Limb (tissue), 2 donors: Measurements from ENCODE around the gene NHSL2.
"Not testable (repeated sequence)": the region's sequence is repeated elsewhere in the genome, so short reads cannot be mapped to it uniquely, and the experiment has no call there.

Experiments used
- DNase-seq, 2 donors: peaks; one replicate each; pipeline ENCODE4 v3.0.0-alpha.2; 2016; ENCODE audit errors: extremely low spot score in 2 of 2

NHSL2 gene

DNA sequence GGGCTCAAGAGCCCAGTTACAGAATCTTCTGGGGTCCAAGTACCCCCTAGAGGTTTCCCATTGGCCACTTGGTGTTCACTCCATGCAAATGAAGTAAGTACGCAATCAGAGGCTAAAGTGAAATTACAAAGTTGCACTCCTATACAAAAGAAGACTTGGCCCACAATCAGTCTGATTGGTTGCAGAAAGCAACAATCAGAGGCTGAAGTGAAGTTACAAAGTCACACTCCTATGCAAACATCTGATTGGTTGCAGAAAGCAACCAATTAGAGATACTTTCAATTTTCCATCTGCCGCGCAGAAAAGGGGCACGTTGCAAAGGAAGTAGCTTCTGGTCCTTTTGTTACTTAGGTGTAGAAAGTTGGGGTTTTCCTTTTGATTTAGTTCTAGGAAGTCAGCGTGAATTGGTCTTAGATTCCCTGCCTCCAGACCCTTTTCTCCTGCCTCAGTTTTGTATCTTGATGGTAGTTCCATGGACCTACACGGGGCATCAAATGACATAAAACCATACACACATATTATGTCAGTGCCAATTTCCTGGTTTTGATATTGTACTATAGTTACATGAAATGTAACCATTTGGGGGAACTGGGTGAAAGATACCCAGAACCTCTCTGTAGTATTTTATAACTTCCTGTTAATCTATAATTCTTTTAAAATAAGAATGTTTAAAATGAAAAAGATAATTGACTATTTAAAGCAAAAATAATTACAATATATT is 258.5 kb downstream of the NHSL2 start:
- no peak for DNase-seq

DNA sequence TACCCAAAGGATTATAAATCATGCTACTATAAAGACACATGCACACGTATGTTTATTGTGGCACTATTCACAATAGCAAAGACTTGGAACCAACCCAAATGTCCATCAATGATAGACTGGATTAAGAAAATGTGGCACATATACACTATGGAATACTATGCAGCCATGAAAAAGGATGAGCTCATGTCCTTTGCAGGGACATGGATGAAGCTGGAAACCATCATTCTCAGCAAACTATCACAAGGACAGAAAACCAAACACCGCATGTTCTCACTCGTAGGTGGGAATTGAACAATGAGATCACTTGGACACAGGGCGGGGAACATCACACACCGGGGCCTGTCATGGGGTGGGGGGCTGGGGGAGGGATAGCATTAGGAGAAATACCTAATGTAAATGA is 265.6 kb downstream of the NHSL2 start:
- not testable (repeated sequence) for DNase-seq

GRCh38 chrX:72176981-72177380 is 266.3 kb downstream of the NHSL2 start:
- no peak for DNase-seq

- DNase-seq: no peak
These were observed 269.9 kb downstream of the NHSL2 start for GRCh38 chrX:72180539-72180938.

DNA sequence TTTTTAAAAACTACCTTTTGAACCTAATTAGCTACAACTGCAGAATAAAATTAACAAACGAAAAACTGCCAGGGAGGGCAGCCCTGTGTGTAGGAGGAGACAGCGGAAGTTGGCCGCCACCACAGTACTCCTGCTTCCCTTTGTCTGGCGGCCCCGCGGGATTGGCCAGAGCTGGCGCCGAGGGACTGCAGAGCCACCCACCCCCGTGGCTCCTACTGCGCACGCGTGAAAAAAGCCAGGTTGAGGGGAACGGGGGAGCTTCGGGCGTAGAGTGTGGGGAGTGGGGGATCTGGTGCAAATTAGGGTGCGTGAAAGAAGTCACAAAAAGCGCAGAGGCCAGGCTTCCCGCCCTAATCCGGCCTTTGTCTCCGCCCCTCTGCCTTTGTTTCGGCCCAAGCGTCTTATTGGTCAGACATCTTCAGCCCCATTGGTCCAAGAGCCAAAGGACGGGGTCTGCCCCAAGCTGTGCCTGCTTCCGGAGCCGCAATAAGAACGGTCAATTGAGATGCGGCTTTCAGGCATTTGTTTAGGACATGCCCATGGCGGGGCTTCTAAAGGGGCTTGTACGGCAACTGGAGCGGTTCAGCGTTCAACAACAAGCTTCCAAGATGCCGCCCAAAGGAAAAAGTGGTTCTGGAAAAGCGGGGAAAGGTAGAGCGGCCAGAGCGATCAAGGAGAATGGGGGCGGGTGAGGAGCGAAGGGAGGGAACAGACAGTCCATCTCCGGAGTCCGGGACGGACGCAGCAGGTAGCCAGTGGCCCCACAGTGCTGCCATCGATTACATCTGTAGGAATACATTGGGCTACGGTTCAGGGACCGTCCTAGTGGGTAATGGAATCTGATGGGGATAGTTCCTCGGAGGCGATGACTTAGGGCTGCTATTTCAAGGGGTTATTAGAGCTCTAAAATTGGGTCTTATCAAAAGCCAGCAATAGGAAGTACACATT is 270.8 kb downstream of the NHSL2 start, which contains the start of gene PIN4:
PIN4 (plus strand) TSS at position 580 of the 948 bp plus-strand sequence; CDS start at position 609, 29 bp downstream.
- peak; percentile 91 to 92 for DNase-seq

- no peak for DNase-seq
These were observed 272.3 kb downstream of the NHSL2 start for GRCh38 chrX:72182924-72183323.

GRCh38 chrX:72201836-72202536 is 291.3 kb downstream of the NHSL2 start:
- no peak for DNase-seq
